HPDE6-E6E7 (cell line): ENCODE results near the gene NAT10.

Experiments
- DNase-seq: peaks from one replicate; pipeline ENCODE4 v3.0.0; 2011; ENCODE audit warnings: missing footprints; ENCODE audit errors: extremely low spot score

NAT10 gene

GRCh38 chr11:34149274-34149673, 43.8 kb downstream of the NAT10 start:
- no peak for DNase-seq

GRCh38 chr11:34149786-34150185, 44.4 kb downstream of the NAT10 start:
- no peak for DNase-seq

GRCh38 chr11:34150494-34151151, 45.2 kb downstream of the NAT10 start:
- DNase-seq: no peak

GRCh38 chr11:34151166-34151565, 45.7 kb downstream of the NAT10 start:
- DNase-seq: no peak

- no peak for DNase-seq
Observed at GRCh38 chr11:34151916-34152845, 46.8 kb downstream of the NAT10 start.

- DNase-seq: no peak
Observed at GRCh38 chr11:34154059-34154875, 48.8 kb downstream of the NAT10 start.

- DNase-seq: no peak
Observed at GRCh38 chr11:34155057-34155756, 49.8 kb downstream of the NAT10 start.

GRCh38 chr11:34155757-34156062, 50.3 kb downstream of the NAT10 start:
- no peak for DNase-seq

GRCh38 chr11:34157163-34157562, 51.7 kb downstream of the NAT10 start:
- no peak for DNase-seq

GRCh38 chr11:34158661-34159060, 53.2 kb downstream of the NAT10 start:
- no peak for DNase-seq

- no peak for DNase-seq
Observed at GRCh38 chr11:34160049-34160721, 54.8 kb downstream of the NAT10 start.

GRCh38 chr11:34160791-34161190, 55.4 kb downstream of the NAT10 start:
- no peak for DNase-seq

- no peak for DNase-seq
Observed at GRCh38 chr11:34161361-34161760, 55.9 kb downstream of the NAT10 start.

GRCh38 chr11:34161812-34162492, 56.5 kb downstream of the NAT10 start:
- DNase-seq: no peak

GRCh38 chr11:34162493-34162820, 57.0 kb downstream of the NAT10 start:
- DNase-seq: no peak

- DNase-seq: no peak
Observed at GRCh38 chr11:34162856-34163255, 57.4 kb downstream of the NAT10 start.

GRCh38 chr11:34165121-34165520, 59.7 kb downstream of the NAT10 start:
- no peak for DNase-seq

GRCh38 chr11:34165786-34166555, 60.5 kb downstream of the NAT10 start:
- DNase-seq: peak; percentile 36

GRCh38 chr11:34166806-34167740, 61.6 kb downstream of the NAT10 start:
- no peak for DNase-seq
